NCI-H69 (cell line): Measurements from ENCODE around the gene TRIM15.
"Not testable (repeated sequence)": the region's sequence is repeated elsewhere in the genome, so short reads cannot be mapped to it uniquely, and the experiment has no call there.

Experiments used
- DNase-seq: peaks from one replicate; lab custom pipeline; 2025; lab: John Stamatoyannopoulos, UW

Gene TRIM15

GRCh38 chr6:30198166-30199084 is 35.1 kb downstream of the TRIM15 start:
- DNase-seq, result no peak

DNA sequence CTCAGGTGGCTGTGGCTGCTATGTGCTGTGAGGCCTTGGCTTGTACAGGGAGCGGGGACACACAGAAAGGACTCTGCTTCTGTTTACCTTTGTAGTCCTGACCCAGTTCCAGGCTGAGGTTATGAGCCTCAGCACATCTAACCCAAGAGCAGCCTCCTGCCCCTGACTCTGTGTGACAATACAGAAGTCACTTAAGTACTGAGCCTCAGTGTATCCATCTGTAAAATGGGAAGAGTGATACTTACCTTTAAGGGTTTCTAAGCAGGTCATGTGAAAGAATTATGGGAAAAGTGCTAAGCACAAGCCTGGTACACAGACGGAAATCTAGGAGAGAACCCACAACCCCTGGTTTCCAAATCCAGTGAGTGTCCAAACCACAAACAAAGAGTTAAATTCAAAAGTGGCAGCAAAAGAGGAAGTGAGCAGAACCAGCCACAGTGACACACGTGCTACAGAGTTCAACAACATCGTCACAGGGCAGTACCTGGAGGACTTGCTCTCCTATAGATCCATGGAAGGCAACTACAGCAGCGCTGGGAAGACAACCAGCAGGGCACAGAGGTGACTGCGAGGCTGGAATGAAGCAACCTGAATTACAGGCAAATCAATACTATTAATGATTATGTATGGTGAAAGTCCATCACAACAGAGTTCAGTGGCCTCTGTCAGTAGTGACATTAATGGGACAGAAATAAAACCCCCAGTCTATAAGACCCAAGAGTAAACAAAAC is 37.4 kb downstream of the TRIM15 start:
- DNase-seq, result no peak

DNA sequence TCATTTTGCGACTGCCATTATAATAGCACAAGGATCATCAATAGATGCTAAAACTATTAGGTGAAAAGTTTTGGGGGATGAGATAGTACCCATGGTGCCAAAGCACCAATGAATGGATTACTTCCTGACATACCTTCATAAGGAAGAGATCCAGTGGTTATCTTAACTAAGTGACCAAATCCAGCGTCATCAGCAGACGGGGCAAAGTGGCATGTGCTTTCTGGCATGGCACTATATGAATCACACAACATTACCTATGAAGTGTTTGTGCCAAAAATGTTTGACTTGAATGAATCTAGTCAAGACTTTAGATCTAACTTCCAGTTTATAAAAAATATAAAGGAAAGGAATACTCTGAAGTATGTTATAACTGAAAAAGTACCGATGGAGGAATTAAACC is 39.0 kb downstream of the TRIM15 start:
- DNase-seq, result no peak

DNA sequence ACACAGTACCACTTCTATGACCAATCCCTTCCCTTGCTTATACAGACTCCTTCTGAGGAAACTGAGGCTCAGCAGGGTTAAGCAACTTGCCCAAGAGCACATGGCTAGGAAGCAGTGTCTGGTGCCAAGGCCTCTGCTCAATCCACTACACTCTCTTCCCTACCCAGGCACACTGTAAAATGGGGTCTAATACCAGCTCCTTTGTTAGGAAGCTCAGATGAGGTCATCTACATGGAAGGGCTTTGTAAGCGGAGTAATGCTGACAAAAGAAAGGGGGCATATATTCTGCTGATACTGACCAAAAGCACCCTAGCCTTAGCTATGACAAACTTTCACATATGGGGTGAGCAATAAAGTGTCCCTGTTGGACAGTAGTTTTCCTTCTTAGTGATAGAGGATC is 40.8 kb downstream of the TRIM15 start:
- no peak for DNase-seq

GRCh38 chr6:30206152-30206551 is 42.8 kb downstream of the TRIM15 start:
- DNase-seq, result no peak

- DNase-seq, result peak; percentile 21
These were observed 43.7 kb downstream of the TRIM15 start for GRCh38 chr6:30206799-30207618.

GRCh38 chr6:30207619-30208295 is 44.4 kb downstream of the TRIM15 start:
- DNase-seq, result peak; percentile 18

GRCh38 chr6:30211306-30211705 is 48.0 kb downstream of the TRIM15 start:
- DNase-seq, result no peak

DNA sequence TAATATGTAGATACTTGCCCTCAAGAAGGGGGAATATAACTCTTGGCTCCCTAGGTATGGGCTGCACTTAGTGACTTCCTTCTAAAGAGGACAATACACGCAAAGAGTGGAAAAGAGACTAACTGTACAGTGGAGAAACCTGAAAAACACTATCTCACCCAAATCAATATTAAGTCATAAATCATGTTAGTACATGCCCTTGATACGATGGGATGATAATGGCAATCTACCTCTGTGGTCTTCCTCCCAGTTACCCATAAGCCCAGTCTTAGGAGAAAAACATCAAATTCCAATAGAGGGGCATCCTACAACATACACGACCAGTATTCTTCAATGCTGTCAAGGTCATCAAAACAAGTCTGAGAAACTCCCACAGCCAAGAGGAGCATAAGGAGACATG is 48.6 kb downstream of the TRIM15 start:
- DNase-seq, result no peak

- DNase-seq, result peak; percentile 99
These were observed 49.7 kb downstream of the TRIM15 start, which contains the start of gene TRIM26 for GRCh38 chr6:30212865-30213666. TRIM26 (minus strand) TSS chr6:30213406; CDS start chr6:30199103, 14,303 bp downstream.

- no peak for DNase-seq
These were observed 50.3 kb downstream of the TRIM15 start for GRCh38 chr6:30213667-30213956.

GRCh38 chr6:30213957-30214656 is 50.8 kb downstream of the TRIM15 start:
- peak; percentile 87 for DNase-seq

DNA sequence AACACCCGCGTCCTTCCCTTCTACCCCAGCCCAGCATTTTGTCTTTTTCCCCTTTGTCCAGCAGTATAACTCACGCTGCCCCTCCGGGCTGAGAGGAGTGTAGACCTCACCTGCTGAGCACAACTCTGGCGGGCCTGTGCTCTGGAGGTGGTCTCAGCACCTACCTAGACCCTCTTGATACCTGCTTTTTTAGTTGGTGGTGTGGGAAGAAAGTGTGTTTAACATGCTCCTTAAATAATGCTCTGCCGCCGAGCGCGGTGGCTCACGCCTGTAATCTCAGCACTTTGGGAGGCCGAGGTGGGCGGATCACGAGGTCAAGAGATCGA is 51.3 kb downstream of the TRIM15 start:
- DNase-seq, result no peak

DNA sequence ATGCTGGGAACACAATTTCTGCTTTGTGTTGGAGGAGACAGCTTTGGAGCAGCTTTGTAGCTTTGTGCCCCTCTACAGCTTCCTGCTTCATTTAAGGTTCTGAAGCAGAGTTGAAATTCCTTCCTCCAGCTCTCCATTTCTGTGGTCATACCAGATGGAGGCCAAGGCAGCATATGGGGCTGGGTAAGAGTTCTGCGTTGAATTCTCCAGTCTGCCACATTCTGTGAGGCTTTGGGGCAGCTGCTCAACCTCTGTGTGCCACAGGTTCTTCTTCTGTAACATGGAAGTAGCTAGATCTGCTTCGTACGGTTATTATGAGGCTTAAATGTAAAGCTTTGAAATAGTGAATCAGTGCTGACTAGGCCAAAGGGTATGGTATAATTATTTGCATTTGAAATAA is 52.8 kb downstream of the TRIM15 start:
- DNase-seq, result no peak

- DNase-seq, result peak; percentile 83
These were observed 55.9 kb downstream of the TRIM15 start for GRCh38 chr6:30219244-30219643.

- DNase-seq, result not testable (repeated sequence)
These were observed 58.0 kb downstream of the TRIM15 start for GRCh38 chr6:30221395-30221794.

GRCh38 chr6:30221956-30222355 is 58.6 kb downstream of the TRIM15 start:
- DNase-seq, result not testable (repeated sequence)
